GM19035 (cell line): Measurements from ENCODE around the gene ACOT7.
"Not testable (repeated sequence)": the region's sequence is repeated elsewhere in the genome, so short reads cannot be mapped to it uniquely, and the experiment has no call there.

ENCODE experiments used
- ATAC-seq: cut with Tn5 transposase; IDR thresholded peaks from one replicate; pipeline ENCODE4 v1.9.1; 2021; ENCODE audit not compliant: unreplicated experiment

ACOT7 gene

DNA sequence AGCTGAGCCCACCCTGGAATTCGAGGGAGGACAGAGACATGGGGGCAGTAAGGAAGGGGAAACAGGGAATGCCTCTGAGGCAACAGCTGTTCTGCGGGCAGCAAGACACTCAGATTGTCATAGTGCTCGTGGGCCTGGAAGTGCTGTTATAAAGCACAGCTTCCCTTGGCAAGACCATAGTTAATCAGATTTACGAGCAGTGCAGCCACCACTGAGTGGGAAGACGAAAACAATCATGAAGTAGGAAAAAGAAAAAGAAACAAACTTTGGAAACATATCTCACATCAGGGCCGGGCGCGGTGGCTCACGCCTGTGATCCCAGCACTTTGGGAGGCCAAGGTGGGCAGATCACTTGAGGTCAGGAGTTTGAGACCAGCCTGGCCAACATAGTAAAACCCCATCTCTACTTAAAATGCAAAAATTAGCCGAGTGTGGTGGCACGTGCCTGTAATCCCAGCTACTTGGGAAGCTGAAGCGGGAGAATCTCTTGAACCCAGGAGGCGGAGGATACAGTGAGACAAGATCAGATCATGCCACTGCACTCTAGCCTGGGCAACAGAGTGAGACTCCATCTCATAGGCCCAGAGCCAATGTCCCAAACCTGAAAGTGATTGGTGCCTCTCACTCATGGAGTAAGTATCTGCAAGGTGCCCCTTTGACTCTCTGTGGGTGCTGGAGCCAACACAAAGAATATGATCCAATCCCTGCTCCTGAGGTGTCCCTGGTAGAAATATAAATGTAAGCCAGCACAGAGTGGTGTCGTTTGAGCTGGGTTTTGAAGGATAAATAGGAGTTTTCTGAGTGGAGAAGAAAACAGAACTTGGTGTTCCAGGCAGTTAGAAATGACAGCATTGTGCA lies 77.1 kb downstream of the ACOT7 start:
- no peak for ATAC-seq

DNA sequence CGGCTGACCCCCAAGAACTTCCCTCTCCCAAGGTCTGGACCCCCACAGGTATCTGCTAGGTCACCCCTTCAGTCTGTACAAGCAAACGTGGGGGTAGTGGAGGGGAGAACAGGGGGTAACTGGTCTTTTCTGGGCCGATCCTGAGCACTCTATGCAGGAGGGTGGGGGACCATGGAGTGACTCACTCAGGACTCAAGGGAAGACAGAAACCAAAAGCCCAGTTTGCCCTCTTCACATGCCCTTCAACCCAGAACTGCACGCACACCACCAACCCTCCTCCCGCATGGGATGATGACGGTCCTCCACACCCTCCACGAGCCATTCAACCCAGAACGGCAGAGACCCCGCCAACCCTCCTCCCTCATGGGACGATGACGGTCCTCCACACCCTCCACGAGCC lies 79.1 kb downstream of the ACOT7 start:
- ATAC-seq = no peak

DNA sequence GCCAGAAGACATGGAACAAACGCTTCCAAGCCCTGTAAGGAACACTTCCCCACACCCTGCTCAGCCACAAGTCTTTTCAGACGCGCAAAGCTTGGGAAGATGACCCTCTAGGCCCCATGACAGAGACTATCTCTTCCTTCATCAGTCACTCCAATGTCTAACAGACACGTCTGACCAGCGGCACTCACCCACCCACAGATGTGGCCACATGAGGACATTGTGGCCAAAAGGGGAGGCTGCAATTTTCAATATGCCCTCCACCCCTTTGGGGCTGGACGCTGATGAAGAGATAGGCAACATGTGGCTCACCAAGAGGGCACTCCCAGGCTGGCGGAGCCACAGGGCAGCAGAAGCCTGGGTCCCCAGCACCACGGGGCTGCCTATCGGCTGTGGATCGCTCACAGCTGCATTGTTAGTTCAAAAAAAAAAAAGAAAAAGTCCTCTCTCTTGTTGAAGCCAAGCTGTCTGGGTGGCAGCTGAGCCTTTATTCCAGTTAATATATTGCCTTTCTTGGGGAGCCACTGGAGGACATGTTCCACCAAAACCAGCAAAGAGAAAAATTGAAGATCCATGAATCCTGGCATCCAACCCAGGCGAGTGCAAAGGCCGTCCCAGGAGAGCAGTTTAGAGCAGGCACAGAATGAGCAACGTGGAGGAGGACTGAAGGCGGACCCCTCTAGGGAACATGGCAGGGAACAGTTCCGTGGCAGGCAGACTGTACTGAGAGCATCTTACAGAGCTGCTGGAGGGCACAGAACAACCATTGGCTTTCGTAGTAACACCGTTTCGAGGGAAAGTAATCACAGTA lies 80.0 kb downstream of the ACOT7 start:
- no peak for ATAC-seq

DNA sequence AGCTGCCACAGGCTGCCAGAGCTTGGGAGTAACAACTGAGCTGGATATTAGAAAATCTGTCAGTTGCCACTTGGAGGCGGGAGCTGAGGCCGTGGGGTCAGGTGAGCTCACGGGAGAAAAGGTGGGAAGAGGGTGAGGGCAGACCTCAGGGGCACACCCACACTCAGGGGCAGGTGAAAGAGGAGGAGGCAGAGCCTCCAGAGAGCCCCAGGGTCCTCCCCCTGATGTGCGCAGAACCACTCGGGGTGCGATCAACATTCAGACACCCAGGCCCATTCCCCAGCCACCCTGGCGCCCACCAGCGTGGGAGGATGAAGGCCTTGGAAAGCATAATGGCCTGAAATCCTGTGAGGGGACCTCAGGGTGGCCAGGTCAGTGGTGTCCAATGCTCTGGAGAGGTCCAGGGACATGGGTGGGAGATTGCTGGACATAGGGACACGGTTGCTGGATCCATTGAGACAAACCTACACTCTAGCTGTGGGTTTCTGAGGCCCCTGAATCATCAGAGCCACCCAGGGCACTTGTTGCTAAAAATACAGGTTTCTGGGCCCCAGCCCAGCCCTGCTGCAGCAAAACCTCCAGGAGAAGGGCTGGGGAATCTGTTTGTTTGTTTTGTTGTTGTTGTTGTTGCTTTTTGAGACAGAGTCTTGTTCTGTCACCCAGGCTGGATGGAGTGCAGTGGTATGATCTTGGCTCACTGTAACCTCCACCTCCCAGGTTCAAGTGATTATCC lies 83.3 kb downstream of the ACOT7 start:
- no peak for ATAC-seq

DNA sequence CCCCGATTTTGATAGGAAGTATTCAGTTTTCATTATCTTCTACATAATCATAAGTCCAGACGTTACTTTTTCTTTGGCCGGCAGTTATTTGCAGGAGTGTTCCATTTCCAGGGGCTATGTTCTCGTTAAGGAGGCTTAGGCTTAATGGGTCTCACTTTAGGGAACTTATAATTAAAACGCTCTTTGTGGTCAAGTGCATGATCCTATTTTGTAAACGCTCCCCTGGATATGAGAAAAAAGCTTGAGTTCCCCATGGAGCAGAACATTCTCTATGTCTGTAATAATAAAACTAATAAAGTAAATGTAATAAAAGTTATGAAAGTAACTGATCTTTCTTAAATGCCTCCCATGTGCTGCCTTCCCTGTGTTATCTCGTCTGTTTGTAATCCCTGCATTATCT lies 84.0 kb downstream of the ACOT7 start:
- no peak for ATAC-seq

DNA sequence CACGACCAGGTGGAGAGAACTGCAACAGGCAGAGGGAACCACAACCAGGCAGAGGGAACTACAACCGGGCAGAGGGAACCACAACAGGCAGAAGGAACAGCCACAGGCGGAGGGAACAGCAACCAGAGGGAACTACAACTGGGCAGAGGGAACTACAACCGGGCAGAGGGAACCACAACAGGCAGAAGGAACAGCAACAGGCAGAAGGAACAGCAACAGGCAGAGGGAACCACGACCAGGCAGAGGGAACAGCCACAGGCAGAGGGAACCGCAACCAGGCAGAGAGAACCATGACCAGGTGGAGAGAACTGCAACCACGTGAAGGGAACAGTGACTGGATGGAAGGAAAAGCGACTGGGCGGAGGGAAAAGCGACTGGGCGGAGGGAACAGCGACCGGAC lies 85.1 kb downstream of the ACOT7 start:
- no peak for ATAC-seq

DNA sequence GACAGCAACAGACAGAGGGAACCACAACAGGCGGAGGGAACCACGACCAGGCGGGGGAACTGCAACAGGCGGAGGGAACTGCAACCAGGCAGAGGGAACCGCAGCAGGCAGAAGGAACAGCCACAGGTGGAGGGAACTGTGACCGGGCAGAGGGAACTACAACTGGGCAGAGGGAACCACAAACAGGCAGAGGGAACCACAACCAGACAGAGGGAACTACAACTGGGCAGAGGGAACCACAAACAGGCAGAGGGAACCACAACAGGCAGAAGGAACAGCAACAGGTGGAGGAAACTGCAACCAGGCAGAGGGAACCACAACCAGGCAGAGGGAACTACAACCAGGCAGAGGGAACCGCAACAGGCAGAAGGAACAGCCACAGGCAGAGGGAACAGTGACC lies 85.9 kb downstream of the ACOT7 start:
- ATAC-seq = not testable (repeated sequence)

DNA sequence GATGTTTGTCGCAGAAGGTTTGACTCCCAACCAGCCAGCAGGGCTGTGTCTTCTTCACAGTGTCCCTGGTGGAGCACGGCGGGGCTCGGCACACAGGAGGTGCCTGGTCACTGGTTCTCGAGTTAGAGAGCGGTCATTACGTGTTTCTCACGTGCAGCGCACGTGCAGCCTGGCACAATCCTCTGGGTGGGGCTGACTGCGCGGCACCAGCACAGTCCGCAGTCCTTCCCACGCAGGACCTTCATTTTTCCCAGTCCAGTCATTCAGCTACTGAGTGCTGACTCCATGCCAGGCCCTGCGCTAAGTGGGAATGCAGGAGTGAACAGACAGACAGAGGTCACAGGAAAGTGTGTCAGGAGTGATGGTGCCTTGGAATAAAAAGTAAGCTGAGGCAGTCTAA lies 86.5 kb downstream of the ACOT7 start:
- no peak for ATAC-seq

DNA sequence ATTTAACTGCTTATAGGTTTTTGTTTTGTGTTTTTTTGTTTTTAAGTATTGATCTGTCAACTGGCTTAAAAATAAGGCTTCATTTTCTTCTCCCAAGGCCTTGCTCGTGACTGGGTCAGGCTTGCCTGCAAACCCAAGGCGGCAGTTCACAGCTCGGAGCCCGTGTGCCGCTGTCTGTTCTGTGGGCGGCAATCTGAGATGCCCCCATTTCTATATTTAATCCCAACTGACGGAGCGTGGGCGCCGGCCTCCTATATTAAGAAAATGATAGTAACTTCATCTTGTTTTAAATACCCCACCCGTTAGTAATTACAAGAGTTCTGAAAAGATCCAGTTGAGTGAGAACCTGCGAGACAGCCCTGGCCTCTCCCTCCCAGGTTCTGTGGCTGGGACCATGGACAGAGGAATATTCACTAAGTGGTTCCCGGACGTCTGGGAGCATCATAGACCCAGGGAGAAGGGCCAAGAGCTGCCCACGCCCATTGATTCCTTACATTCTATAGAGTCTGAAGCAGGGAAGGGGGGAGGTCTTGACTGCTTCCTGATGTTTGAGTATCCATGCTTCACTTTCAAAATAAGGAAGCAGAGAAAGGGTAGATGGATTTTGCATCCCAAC lies 90.1 kb downstream of the ACOT7 start:
- no peak for ATAC-seq

DNA sequence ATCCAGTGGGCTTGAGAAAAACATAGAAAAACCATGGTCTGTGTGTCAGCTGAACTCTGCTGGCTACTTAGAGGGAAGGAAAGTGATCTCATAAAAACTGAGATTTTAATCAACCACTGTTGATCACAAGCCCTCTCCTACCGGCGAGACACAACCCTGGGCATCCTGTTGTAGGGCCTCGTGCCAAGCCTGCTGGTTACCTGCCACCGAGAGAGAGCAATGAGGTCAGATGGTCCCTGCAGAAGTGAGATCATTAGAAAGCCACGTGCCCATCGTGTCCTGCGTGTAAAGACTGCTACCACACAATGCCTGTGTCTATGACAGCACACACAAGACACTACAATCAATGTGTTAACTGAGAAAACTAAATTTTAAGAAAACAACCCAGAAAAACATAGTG lies 91.0 kb downstream of the ACOT7 start:
- no peak for ATAC-seq

DNA sequence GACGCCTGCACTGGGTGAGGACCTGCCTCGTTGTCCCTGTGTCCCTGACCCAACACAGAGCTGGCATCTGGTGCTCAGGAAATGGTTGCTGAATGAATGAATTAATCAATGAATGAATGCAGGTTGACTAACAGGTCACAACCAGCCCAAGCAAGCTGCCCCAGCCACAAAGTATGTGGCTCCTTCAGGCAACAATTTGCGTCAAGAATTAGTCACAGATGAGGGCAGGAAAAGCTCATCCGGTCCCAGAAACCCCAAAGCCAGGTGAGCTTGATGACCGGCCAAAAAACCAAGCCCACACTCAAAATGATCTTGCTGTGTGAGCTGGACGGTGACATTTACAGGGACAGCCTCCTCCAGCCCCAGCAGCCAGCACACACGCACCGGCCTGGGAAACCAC lies 92.0 kb downstream of the ACOT7 start:
- no peak for ATAC-seq

DNA sequence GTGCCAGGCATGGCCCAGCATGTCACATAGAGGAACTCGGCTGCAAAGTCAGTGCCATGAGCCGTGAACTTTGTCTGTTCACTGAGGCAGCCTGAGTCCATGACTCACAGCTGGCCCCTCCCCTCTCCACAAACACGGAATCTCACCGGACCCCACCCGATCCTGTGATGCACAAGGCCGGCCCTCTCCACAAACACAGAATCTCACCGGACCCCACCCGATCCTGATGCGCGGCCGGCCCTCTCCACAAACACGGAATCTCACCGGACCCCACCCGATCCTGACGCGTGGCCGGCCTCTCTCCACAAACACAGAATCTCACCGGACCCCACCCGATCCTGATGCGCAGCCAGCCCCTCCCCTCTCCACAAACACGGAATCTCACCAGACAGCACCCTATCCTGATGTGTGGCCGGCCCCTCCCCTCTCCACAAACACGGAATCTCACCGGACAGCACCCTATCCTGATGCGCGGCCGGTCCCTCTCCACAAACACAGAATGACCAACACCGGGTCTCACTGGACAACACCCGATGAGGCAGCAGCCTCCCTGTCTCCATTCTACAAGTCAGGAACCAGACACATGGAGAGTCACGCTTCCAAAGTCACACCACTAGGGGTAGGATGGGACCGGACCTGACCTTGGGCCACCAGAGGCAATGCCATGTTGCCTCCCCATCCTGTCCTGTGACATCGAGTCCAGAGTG lies 93.1 kb downstream of the ACOT7 start:
- ATAC-seq = no peak

DNA sequence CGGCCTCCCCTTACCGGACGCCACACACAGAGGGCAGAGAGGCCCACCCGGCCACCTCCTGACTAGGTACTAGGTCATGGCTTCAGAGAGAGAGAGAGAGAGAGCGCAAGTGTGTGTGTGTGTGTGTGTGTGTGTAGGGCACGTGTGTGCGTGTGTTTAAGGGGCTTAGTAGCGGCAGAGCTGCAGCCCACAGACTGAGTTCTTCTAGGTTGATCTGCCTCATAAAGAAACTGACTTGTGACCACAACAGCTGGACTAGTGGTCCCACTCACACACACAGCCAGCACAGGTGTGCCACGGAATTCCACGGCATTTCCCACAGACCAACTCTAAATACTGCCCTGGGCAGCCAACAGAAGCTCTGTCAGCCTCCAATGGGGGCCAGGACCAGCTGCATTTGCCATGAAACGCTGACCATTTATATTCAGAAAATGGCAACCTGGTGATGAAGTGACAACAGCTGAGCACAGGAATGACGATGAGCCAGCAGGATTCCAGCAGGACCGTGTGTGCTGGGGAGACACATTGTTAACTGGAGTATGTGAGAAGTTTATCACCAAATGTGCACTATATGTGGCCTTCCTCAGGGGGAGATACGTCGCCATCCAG lies 93.9 kb downstream of the ACOT7 start:
- no peak for ATAC-seq

DNA sequence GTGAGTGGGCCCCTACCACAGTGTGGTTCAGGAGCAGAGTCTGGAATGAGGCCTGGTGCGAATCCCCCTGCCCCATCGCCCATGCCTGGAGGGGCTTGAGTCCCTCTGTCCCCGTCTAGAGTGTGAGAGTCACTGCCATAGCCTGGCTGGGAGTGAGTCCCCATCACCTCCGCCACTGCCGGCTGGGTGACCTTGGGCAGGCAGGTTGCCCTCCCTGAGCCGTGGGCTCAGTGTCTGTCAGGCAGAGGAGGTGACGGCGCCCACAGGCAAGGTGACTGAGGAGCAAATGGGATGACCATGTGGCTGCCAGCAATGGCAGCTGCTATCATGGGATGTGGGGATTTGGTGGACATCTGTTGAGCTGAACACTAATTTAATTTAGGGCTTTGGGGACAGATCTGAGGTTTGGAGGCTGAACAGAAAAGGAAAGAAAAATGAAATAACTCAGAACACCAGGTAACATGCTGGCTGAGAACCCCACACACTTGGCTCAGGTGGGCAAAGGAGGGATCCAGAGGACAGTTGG lies 94.6 kb downstream of the ACOT7 start:
- no peak for ATAC-seq

DNA sequence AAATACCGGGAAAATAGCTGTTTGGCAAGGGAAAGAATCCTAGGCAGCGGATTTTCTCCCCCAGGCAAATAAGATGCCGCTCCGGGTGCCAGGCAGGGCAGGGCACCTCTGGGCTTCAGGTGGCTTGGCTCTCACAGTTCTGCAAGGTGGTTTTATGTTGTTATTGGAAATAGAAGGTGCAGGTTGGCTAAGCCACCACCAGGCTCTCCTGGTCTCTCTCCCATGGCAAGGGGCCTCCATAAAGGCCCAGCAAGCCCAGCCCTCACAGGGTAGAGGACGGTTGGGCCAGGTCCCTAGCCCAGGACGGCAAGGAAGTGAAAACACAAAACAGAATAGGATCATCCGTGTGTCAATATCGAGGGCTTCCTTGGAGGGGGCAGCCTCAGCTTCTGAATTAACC lies 95.0 kb downstream of the ACOT7 start:
- no peak for ATAC-seq

DNA sequence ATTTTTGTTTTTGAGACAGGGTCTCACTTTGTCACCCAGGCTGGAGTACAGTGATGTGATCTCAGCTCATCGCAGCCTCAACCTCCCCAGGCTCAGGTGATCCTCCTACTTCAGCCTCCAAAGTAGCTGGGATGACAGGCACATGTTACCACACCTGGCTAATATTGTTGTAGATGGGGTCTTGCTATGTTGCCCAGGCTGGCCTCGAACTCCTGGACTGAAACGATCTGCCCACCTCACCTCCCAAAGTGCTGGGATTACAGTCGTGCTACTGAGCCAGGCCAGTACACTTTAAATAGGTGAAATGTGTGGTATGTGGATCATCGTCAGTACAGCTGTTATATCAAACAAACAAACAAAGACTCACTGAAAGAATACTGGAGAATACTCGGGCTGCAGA lies 97.7 kb downstream of the ACOT7 start:
- ATAC-seq = no peak

DNA sequence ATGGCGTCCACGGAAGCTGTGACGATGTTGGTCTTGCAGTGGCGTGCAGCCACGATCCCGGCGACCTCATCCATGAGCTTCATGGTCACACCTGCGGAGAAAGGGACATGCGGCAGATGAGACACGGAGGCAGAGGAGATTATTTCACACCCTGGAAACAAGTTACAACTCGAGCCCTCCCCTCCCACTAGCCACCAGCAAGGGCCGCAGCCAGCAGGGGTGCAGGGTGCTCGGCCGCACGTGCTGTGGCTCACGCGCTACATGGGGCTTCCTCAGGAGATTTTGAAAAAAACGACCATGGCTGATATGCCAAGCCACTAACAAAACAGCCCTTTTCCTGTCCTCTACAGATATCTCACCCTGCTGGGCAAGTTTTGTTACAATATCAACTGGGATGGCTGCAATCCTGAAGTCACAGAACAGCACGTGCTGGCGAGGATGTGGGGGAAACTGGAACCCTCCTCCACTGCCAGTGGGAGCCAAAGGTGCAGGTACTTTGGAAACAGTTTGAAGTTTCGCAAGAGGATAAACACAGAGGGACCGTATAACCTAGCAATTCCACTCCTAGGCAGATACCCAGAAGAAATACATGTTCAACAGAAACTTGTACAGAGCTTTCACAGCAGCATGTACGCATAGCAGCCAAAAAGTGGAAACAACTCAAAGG lies 98.5 kb downstream of the ACOT7 start:
- ATAC-seq = no peak

DNA sequence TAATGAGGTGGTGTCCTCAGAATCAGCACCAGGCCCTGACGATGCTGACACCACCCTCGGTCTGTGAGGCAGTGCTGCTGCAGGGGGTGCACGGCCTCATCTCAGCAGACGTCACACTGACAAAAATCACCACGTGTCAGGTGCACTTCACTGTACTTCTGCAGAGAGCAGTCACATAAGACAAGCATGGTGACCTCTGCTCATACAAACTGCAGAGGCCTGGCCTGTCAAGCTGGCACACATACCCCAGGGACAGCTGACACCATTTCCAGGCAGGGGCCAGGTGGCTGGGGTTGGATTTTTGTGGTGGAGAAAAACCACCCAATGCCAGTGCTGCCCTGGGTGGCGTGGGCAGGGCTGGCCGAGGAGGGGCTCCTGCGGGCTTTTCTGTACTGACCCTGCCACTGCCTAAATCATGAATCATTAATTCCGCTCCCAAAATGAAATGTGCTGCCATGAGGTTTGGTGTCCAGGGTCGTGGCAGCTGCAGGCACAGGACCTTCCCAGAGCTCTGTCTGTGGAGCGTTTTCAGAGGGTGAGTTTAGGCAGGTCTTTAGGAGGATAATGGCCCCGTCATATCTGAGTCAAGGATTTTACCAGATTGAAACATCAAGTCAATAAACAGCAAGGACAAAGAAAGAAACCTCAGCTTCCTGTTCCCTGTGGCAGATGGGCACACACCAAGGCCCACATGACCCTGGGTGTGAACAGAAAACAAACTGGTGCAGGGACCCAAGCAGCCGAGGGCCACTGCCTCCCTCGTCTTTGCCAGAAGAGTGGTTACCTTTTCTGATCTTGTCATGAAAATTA lies 99.3 kb downstream of the ACOT7 start:
- no peak for ATAC-seq

DNA sequence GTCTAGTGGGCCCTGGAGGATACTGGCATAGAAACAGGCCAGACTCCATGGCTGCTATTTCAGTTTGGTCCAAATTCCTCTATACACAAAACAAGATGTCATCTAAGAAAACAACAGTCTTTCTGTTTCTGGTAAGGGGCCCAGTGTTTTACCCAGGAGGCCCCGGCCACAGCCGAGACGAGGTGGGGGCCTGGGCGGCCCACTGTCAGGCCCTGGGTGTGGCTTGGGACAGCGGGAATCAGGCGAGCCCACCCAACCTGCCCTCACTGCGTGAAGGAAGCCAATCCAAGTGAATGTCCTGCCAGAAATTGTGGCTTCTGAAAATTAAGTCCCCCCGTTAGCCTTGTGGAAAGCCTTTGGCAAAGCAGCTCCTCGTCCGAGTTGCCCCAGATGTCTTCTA lies 101.5 kb downstream of the ACOT7 start:
- ATAC-seq = no peak
